ENCODE measurements around the gene OTUD1. TPM values are rescaled to one million over a fixed set of nuclear protein-coding genes. Genes with fewer than 3 reads are reported as not detected.

Gene OTUD1
- total and polyA plus RNA-seq, 10 of the 15 experiments (the other 5 are each of a cell fraction or from before 2014, with no cell fraction given), result 0.18 to 1.6 (median 0.63) TPM; not detected in 1

- TF ChIP-seq RB1 (IDR thresholded peaks at IDR 0.05; ENCODE audit: borderline replicate concordance) (no peak), EP300 (IDR thresholded peaks at IDR 0.05; ENCODE audit: borderline replicate concordance in 1 of 2, control insufficient read depth in 1 of 2, low read depth in 2 of 2, low read length in 2 of 2) (peak in 1 of 2 experiments; percentile 64; a peak in 2 of 4 replicates), CREB1 (IDR thresholded peaks at IDR 0.05; ENCODE audit: low read depth) (peak; percentile 69), MTA2 (IDR thresholded peaks at IDR 0.05; ENCODE audit: low read depth) (peak; percentile 63; the same call in 1 of the 2 replicates), CEBPB (IDR thresholded peaks at IDR 0.05; ENCODE audit: borderline replicate concordance in 1 of 2, low read depth in 2 of 2, low read length in 2 of 2) (peak; percentile 57 to 67; a peak in 1 of 4 replicates), HSF1 (IDR thresholded peaks at IDR 0.05; ENCODE audit: low read depth, low read length) (no peak), CREM (IDR thresholded peaks at IDR 0.05; ENCODE audit: low read depth) (peak; percentile 44; the same call in 1 of the 2 replicates), WRNIP1 (IDR thresholded peaks at IDR 0.05; ENCODE audit: borderline replicate concordance, low read depth, low read length) (no peak), FOXM1 (IDR thresholded peaks at IDR 0.05; ENCODE audit: low read depth, low read length) (peak; percentile 31; the same call in 1 of the 2 replicates), ZBTB11 (CRISPR knock-in tag; IDR thresholded peaks at IDR 0.05) (no peak), GABPA (IDR thresholded peaks at IDR 0.05; ENCODE audit: low read depth) (no peak), ATF7 (IDR thresholded peaks at IDR 0.05; ENCODE audit: low read depth) (peak; percentile 39; the same call in 1 of the 2 replicates), SMAD1 (IDR thresholded peaks at IDR 0.05; ENCODE audit: low read depth, partially characterized antibody) (no peak), SPI1 (IDR thresholded peaks at IDR 0.05; ENCODE audit: borderline replicate concordance, insufficient read depth, low read depth, low read length) (peak; percentile 92), JUND (IDR thresholded peaks at IDR 0.05; ENCODE audit: low read depth, low read length) (no peak), MTA3 (IDR thresholded peaks at IDR 0.05; ENCODE audit: borderline replicate concordance, low read length) (peak; percentile 62; the same call in 1 of the 2 replicates), MEF2B (IDR thresholded peaks at IDR 0.05; ENCODE audit: partially characterized antibody, poor library complexity, severe bottlenecking) (peak; percentile 86), PKNOX1 (IDR thresholded peaks at IDR 0.05) (peak; percentile 56; the same call in 1 of the 2 replicates), CBX5 (IDR thresholded peaks at IDR 0.05; ENCODE audit: low read depth) (peak; percentile 29; the same call in 1 of the 2 replicates), BCL11A (IDR thresholded peaks at IDR 0.05; ENCODE audit: low read depth, low read length) (peak; percentile 60; the same call in 1 of the 2 replicates)
These were observed 25.2 kb upstream of the OTUD1 start (continued) for GRCh38 chr10:23413629-23414089.

All from GM12878 (cell line).